ENCODE measurements around the gene PEX11B. TPM values are rescaled to one million over a fixed set of nuclear protein-coding genes. Genes with fewer than 3 reads are reported as not detected.
A peak's percentile ranks its signal among the peaks of the same experiment; 100 is the strongest.

PEX11B gene
- total and polyA plus RNA-seq, 2 donors (not counting 3 experiments of a cell fraction or from before 2014, with no cell fraction given), result 30.5 to 42.5 TPM

GRCh38 chr1:145871994-145872924 lies 46.3 kb downstream of the PEX11B start:
- TF ChIP-seq POLR2AphosphoS5 (IDR thresholded peaks at IDR 0.05; ENCODE audit: insufficient read depth, low read depth, low read length) (no peak), MYC (IDR thresholded peaks at IDR 0.05; ENCODE audit: low read depth, low read length) (no peak), MAX (IDR thresholded peaks at IDR 0.05; ENCODE audit: insufficient read depth, insufficient read length) (no peak), GATA2 (IDR thresholded peaks at IDR 0.05; ENCODE audit: insufficient read depth, insufficient read length, low read depth, low read length) (no peak), JUN (IDR thresholded peaks at IDR 0.05; ENCODE audit: borderline replicate concordance, insufficient read depth, insufficient read length, low read depth) (no peak), EZH2 (IDR thresholded peaks at IDR 0.05; ENCODE audit: borderline replicate concordance, low read depth, low read length, severe bottlenecking) (no peak)
- Histone ChIP-seq H2AFZ (ENCODE audit: low read depth, low read length) (peak overlapping the region; percentile 99), H3K27ac (ENCODE audit: insufficient read depth, low read depth, low read length) (no peak overlapping the region), H4K20me1 (replicated peaks; ENCODE audit: control insufficient read depth, extremely low read depth, insufficient read depth, low read length) (no peaks in the 10 kb centered on the region), H3K36me3 (ENCODE audit: control insufficient read depth in 2 of 2, extremely low read depth in 1 of 2, insufficient read depth in 2 of 2, low read length in 2 of 2) (no peaks in the 10 kb centered on the region), H3K4me3 (replicated peaks in 1 of 3; ENCODE audit: insufficient read depth in 1 of 3, low read depth in 1 of 3, low read length in 3 of 3) (peak overlapping the region in 1 of 3 experiments; percentile 35), H3K27me3 (ENCODE audit: control insufficient read depth in 2 of 2, insufficient read depth in 2 of 2, low read length in 2 of 2) (peaks cover 0 to 3% of the 10 kb centered on the region in 2 experiments), H3K9me1 (replicated peaks; ENCODE audit: control insufficient read depth, extremely low read depth, insufficient read depth, low read length) (no peaks in the 10 kb centered on the region), H3K79me2 (ENCODE audit: control insufficient read depth, insufficient read depth, low read length) (no peaks in the 10 kb centered on the region), H3K4me1 (ENCODE audit: control insufficient read depth, extremely low read depth, insufficient read depth, low read length) (peaks cover 8% of the 10 kb centered on the region), H3K4me2 (ENCODE audit: insufficient read depth, low read length) (peak overlapping the region; percentile 40), H3K9me3 (replicated peaks; ENCODE audit: control insufficient read depth, insufficient read depth, low read length) (no peaks in the 10 kb centered on the region), H3K9ac (replicated peaks; ENCODE audit: extremely low read depth, insufficient read depth, low read length) (peak overlapping the region; percentile 29)
- peak; percentile 37 for DNase-seq (ENCODE audit: low read depth, low spot score)
- BruUV-seq (replicated peaks), result no TSS peak
- ChIA-PET CTCF (interaction anchor here (0.9 to 3.0 kb wide), 8 partner anchors 8 to 37 kb away, joined by 3 to 22 read pairs (median 10); partner anchors contain the start of genes ANKRD35, ITGA10, NUDT17 and PIAS3), POLR2A (no interaction called here)
- FAIRE-seq, result no peak
- dilution Hi-C loops (cut with MboI; ENCODE audit: extremely low pct_ligation_motif_present, low sequenced_read_pairs), result no loop called here
- intact Hi-C loops (cut with micrococcal nuclease), result no loop called here

Measured in endothelial cell of umbilical vein (primary cell).